IPS-NIHi7 (cell line): Measurements from ENCODE around the gene KIAA0825.
"Not testable (repeated sequence)": the region's sequence is repeated elsewhere in the genome, so short reads cannot be mapped to it uniquely, and the experiment has no call there.

Experiments used
- DNase-seq: peaks from one replicate; pipeline ENCODE4 v3.0.0; 2012; ENCODE audit warnings: mixed read lengths; ENCODE audit errors: extremely low spot score

KIAA0825 gene

GRCh38 chr5:94573349-94573748 lies 45.1 kb downstream of the KIAA0825 start:
- not testable (repeated sequence) for DNase-seq

GRCh38 chr5:94571415-94571814 lies 47.0 kb downstream of the KIAA0825 start:
- DNase-seq = no peak

- no peak for DNase-seq
Observed at GRCh38 chr5:94564812-94565211, 53.6 kb downstream of the KIAA0825 start.

GRCh38 chr5:94562327-94562971 lies 56.0 kb downstream of the KIAA0825 start:
- DNase-seq = no peak

- no peak for DNase-seq
Observed at GRCh38 chr5:94558028-94558427, 60.4 kb downstream of the KIAA0825 start.

GRCh38 chr5:94551858-94552257 lies 66.5 kb downstream of the KIAA0825 start:
- no peak for DNase-seq

- DNase-seq = no peak
Observed at GRCh38 chr5:94545870-94546625, 72.4 kb downstream of the KIAA0825 start.

GRCh38 chr5:94544875-94545547 lies 73.4 kb downstream of the KIAA0825 start:
- DNase-seq = no peak

- no peak for DNase-seq
Observed at GRCh38 chr5:94544031-94544650, 74.3 kb downstream of the KIAA0825 start.

- no peak for DNase-seq
Observed at GRCh38 chr5:94540856-94541494, 77.4 kb downstream of the KIAA0825 start.

- DNase-seq = no peak
Observed at GRCh38 chr5:94538260-94538659, 80.1 kb downstream of the KIAA0825 start.

GRCh38 chr5:94526706-94527105 lies 91.7 kb downstream of the KIAA0825 start:
- no peak for DNase-seq

GRCh38 chr5:94524841-94525697 lies 93.3 kb downstream of the KIAA0825 start:
- DNase-seq = peak; percentile 36

GRCh38 chr5:94523018-94523417 lies 95.4 kb downstream of the KIAA0825 start:
- DNase-seq = no peak

GRCh38 chr5:94522117-94522516 lies 96.3 kb downstream of the KIAA0825 start:
- DNase-seq = no peak

GRCh38 chr5:94517490-94518488 lies 100.6 kb downstream of the KIAA0825 start:
- no peak for DNase-seq

GRCh38 chr5:94516148-94516547 lies 102.3 kb downstream of the KIAA0825 start:
- no peak for DNase-seq

GRCh38 chr5:94508461-94509148 lies 109.8 kb downstream of the KIAA0825 start:
- DNase-seq = no peak
